ENCODE data around the gene IL26.

The IL26 gene

DNA sequence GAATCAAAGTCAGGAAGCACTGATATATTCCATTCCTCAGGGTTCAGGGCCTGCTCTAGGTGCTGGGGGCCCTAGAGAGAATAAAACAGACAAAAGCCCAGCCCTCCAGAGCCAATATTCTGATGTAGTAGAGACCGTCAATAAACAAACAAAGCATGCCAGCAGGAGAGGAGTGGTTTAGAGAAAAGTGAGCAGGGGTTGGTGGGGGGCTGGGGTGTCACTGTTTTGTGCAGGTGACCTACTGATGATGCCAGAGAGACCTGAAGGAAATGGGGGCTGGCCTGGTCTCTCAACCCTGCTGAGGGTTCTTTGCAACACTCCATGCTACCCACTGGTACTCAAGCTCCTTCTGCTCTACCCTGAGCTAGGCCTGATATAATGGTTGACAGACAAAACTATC, 26.5 kb downstream of the IL26 start:
- Histone ChIP-seq H3K27ac (replicated peaks) (no peak overlapping the region), H3K4me3 (replicated peaks; ENCODE audit: insufficient read depth, low read length) (no peak overlapping the region), H3K27me3 (ENCODE audit: insufficient read depth, poor library complexity, severe bottlenecking) (peaks cover 5% of the 10 kb centered on the region)
- no peak for DNase-seq (ENCODE audit: low read depth in 1 of 2, low spot score in 1 of 2)
- TF ChIP-seq, protein P1, sequence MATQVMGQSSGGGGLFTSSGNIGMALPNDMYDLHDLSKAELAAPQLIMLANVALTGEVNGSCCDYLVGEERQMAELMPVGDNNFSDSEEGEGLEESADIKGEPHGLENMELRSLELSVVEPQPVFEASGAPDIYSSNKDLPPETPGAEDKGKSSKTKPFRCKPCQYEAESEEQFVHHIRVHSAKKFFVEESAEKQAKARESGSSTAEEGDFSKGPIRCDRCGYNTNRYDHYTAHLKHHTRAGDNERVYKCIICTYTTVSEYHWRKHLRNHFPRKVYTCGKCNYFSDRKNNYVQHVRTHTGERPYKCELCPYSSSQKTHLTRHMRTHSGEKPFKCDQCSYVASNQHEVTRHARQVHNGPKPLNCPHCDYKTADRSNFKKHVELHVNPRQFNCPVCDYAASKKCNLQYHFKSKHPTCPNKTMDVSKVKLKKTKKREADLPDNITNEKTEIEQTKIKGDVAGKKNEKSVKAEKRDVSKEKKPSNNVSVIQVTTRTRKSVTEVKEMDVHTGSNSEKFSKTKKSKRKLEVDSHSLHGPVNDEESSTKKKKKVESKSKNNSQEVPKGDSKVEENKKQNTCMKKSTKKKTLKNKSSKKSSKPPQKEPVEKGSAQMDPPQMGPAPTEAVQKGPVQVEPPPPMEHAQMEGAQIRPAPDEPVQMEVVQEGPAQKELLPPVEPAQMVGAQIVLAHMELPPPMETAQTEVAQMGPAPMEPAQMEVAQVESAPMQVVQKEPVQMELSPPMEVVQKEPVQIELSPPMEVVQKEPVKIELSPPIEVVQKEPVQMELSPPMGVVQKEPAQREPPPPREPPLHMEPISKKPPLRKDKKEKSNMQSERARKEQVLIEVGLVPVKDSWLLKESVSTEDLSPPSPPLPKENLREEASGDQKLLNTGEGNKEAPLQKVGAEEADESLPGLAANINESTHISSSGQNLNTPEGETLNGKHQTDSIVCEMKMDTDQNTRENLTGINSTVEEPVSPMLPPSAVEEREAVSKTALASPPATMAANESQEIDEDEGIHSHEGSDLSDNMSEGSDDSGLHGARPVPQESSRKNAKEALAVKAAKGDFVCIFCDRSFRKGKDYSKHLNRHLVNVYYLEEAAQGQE (IDR thresholded peaks at IDR 0.05; ENCODE audit: insufficient replicate concordance, low read depth) = no peak

- no peak for DNase-seq (ENCODE audit: low read depth in 1 of 2, low spot score in 1 of 2)
- TF ChIP-seq, protein P1 (IDR thresholded peaks at IDR 0.05; ENCODE audit: insufficient replicate concordance, low read depth) = no peak
- TF ChIP-seq, protein P2, sequence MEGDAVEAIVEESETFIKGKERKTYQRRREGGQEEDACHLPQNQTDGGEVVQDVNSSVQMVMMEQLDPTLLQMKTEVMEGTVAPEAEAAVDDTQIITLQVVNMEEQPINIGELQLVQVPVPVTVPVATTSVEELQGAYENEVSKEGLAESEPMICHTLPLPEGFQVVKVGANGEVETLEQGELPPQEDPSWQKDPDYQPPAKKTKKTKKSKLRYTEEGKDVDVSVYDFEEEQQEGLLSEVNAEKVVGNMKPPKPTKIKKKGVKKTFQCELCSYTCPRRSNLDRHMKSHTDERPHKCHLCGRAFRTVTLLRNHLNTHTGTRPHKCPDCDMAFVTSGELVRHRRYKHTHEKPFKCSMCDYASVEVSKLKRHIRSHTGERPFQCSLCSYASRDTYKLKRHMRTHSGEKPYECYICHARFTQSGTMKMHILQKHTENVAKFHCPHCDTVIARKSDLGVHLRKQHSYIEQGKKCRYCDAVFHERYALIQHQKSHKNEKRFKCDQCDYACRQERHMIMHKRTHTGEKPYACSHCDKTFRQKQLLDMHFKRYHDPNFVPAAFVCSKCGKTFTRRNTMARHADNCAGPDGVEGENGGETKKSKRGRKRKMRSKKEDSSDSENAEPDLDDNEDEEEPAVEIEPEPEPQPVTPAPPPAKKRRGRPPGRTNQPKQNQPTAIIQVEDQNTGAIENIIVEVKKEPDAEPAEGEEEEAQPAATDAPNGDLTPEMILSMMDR (IDR thresholded peaks at IDR 0.05; ENCODE audit: insufficient read depth, low read length) = no peak
- TF ChIP-seq POLR2AphosphoS5 (IDR thresholded peaks at IDR 0.05; ENCODE audit: low read depth) (no peak), GABPA (IDR thresholded peaks at IDR 0.05; ENCODE audit: low read depth) (no peak), SPI1 (IDR thresholded peaks at IDR 0.05; ENCODE audit: borderline replicate concordance, low read depth) (no peak)
- no peak overlapping the region for H3K4me3 ChIP-seq (replicated peaks; ENCODE audit: insufficient read depth, low read length)
- peaks cover 5% of the 10 kb centered on the region for H3K27me3 ChIP-seq (ENCODE audit: insufficient read depth, poor library complexity, severe bottlenecking)
- H3K27ac ChIP-seq (replicated peaks) = no peak overlapping the region
Measured at GRCh38 chr12:68198507-68199086, 27.0 kb downstream of the IL26 start.

DNA sequence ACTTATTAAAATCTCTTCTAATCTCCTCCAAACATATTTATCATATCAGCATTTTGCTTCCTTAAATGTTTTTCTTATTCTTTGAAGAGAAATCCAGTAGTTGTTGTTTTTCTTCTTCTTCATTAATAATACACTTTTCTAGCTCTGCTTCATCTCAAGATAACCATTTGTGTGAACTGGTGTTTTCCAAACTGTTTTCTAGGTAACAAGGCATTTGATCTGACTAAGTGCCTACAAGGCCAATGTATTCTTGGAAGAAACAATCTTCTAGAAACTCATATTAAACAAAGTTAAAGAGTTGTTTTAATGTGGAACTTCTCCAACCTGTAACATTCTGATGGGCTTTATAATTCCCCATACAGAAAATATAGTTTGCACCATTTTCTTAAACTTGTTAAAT, 35.3 kb downstream of the IL26 start:
- peaks cover under 1% of the 10 kb centered on the region for H3K27me3 ChIP-seq (ENCODE audit: insufficient read depth, poor library complexity, severe bottlenecking)
- no peak for DNase-seq (ENCODE audit: low read depth in 1 of 2, low spot score in 1 of 2)
- TF ChIP-seq SPI1 (IDR thresholded peaks at IDR 0.05; ENCODE audit: borderline replicate concordance, low read depth) = no peak
- no peak for TF ChIP-seq GABPA (IDR thresholded peaks at IDR 0.05; ENCODE audit: low read depth)
- TF ChIP-seq, protein P2 (IDR thresholded peaks at IDR 0.05; ENCODE audit: insufficient read depth, low read length) = no peak
- TF ChIP-seq POLR2AphosphoS5 (IDR thresholded peaks at IDR 0.05; ENCODE audit: low read depth) = no peak
- TF ChIP-seq, protein P1 (IDR thresholded peaks at IDR 0.05; ENCODE audit: insufficient replicate concordance, low read depth) = no peak
- no peak overlapping the region for H3K27ac ChIP-seq (replicated peaks)
- H3K4me3 ChIP-seq (replicated peaks; ENCODE audit: insufficient read depth, low read length) = no peak overlapping the region

Measured in HL-60 (cell line).